ENCODE measurements around the gene CENPL.
"Not testable (repeated sequence)": the region's sequence is repeated elsewhere in the genome, so short reads cannot be mapped to it uniquely, and the experiment has no call there.

CENPL gene

GRCh38 chr1:173856014-173856413 lies 31.3 kb upstream of the CENPL start:
- no peak for DNase-seq (ENCODE audit: low read depth)
- no peaks in the 10 kb centered on the region for H3K9me3 ChIP-seq (ENCODE audit: control insufficient read depth, low read length)
- no peaks in the 10 kb centered on the region for H3K27me3 ChIP-seq (replicated peaks; ENCODE audit: control insufficient read depth, insufficient read depth, low read length)
- peaks cover 52% of the 10 kb centered on the region for H3K36me3 ChIP-seq (ENCODE audit: control insufficient read depth, insufficient read depth, low read length, severe bottlenecking)
- H3K9ac ChIP-seq (ENCODE audit: low read length): no peak overlapping the region
- no peak overlapping the region for H3K4me3 ChIP-seq (ENCODE audit: low read length)
- peaks cover 4% of the 10 kb centered on the region for H3K4me1 ChIP-seq (ENCODE audit: control insufficient read depth, insufficient read depth, low read length)

GRCh38 chr1:173853074-173853473 lies 28.4 kb upstream of the CENPL start:
- peaks cover 4% of the 10 kb centered on the region for H3K4me1 ChIP-seq (ENCODE audit: control insufficient read depth, insufficient read depth, low read length)
- no peak for DNase-seq (ENCODE audit: low read depth)
- no peaks in the 10 kb centered on the region for H3K27me3 ChIP-seq (replicated peaks; ENCODE audit: control insufficient read depth, insufficient read depth, low read length)
- peaks cover 39% of the 10 kb centered on the region for H3K36me3 ChIP-seq (ENCODE audit: control insufficient read depth, insufficient read depth, low read length, severe bottlenecking)
- no peak overlapping the region for H3K4me3 ChIP-seq (ENCODE audit: low read length)
- no peak overlapping the region for H3K9ac ChIP-seq (ENCODE audit: low read length)
- H3K9me3 ChIP-seq (ENCODE audit: control insufficient read depth, low read length): no peaks in the 10 kb centered on the region

GRCh38 chr1:173852105-173852504 lies 27.4 kb upstream of the CENPL start:
- no peaks in the 10 kb centered on the region for H3K9me3 ChIP-seq (ENCODE audit: control insufficient read depth, low read length)
- H3K36me3 ChIP-seq (ENCODE audit: control insufficient read depth, insufficient read depth, low read length, severe bottlenecking): peaks cover 29% of the 10 kb centered on the region
- peaks cover 4% of the 10 kb centered on the region for H3K4me1 ChIP-seq (ENCODE audit: control insufficient read depth, insufficient read depth, low read length)
- no peak overlapping the region for H3K9ac ChIP-seq (ENCODE audit: low read length)
- no peaks in the 10 kb centered on the region for H3K27me3 ChIP-seq (replicated peaks; ENCODE audit: control insufficient read depth, insufficient read depth, low read length)
- DNase-seq (ENCODE audit: low read depth): no peak
- no peak overlapping the region for H3K4me3 ChIP-seq (ENCODE audit: low read length)

GRCh38 chr1:173832748-173833147 lies 8.1 kb upstream of the CENPL start:
- Histone ChIP-seq H3K4me1 (ENCODE audit: control insufficient read depth, insufficient read depth, low read length) (no peaks in the 10 kb centered on the region), H3K9me3 (ENCODE audit: control insufficient read depth, low read length) (no peaks in the 10 kb centered on the region), H3K27me3 (replicated peaks; ENCODE audit: control insufficient read depth, insufficient read depth, low read length) (no peaks in the 10 kb centered on the region), H3K9ac (ENCODE audit: low read length) (no peak overlapping the region), H3K36me3 (ENCODE audit: control insufficient read depth, insufficient read depth, low read length, severe bottlenecking) (peaks cover 54% of the 10 kb centered on the region), H3K4me3 (ENCODE audit: low read length) (no peak overlapping the region)
- no peak for DNase-seq (ENCODE audit: low read depth)

- no peak overlapping the region for H3K9ac ChIP-seq (ENCODE audit: low read length)
- H3K27me3 ChIP-seq (replicated peaks; ENCODE audit: control insufficient read depth, insufficient read depth, low read length): no peaks in the 10 kb centered on the region
- H3K36me3 ChIP-seq (ENCODE audit: control insufficient read depth, insufficient read depth, low read length, severe bottlenecking): peaks cover 20% of the 10 kb centered on the region
- no peaks in the 10 kb centered on the region for H3K9me3 ChIP-seq (ENCODE audit: control insufficient read depth, low read length)
- no peak overlapping the region for H3K4me3 ChIP-seq (ENCODE audit: low read length)
- DNase-seq (ENCODE audit: low read depth): peak; percentile 27
- H3K4me1 ChIP-seq (ENCODE audit: control insufficient read depth, insufficient read depth, low read length): peaks cover 13% of the 10 kb centered on the region
These were observed 2.9 kb upstream of the CENPL start for GRCh38 chr1:173827611-173828010.

- Histone ChIP-seq H3K4me1 (ENCODE audit: control insufficient read depth, insufficient read depth, low read length) (peaks cover 13% of the 10 kb centered on the region), H3K9ac (ENCODE audit: low read length) (peak overlapping the region; percentile 90), H3K36me3 (ENCODE audit: control insufficient read depth, insufficient read depth, low read length, severe bottlenecking) (no peaks in the 10 kb centered on the region), H3K27me3 (replicated peaks; ENCODE audit: control insufficient read depth, insufficient read depth, low read length) (no peaks in the 10 kb centered on the region), H3K4me3 (ENCODE audit: low read length) (peak overlapping the region; percentile 96), H3K9me3 (ENCODE audit: control insufficient read depth, low read length) (no peaks in the 10 kb centered on the region)
- DNase-seq (ENCODE audit: low read depth): peak; percentile 75
These were observed 835 bp downstream of the CENPL start for GRCh38 chr1:173823781-173824314.

GRCh38 chr1:173821680-173822079 lies 3.0 kb downstream of the CENPL start:
- Histone ChIP-seq H3K9me3 (ENCODE audit: control insufficient read depth, low read length) (no peaks in the 10 kb centered on the region), H3K9ac (ENCODE audit: low read length) (no peak overlapping the region), H3K4me3 (ENCODE audit: low read length) (no peak overlapping the region), H3K4me1 (ENCODE audit: control insufficient read depth, insufficient read depth, low read length) (peaks cover 13% of the 10 kb centered on the region), H3K27me3 (replicated peaks; ENCODE audit: control insufficient read depth, insufficient read depth, low read length) (no peaks in the 10 kb centered on the region), H3K36me3 (ENCODE audit: control insufficient read depth, insufficient read depth, low read length, severe bottlenecking) (no peaks in the 10 kb centered on the region)
- no peak for DNase-seq (ENCODE audit: low read depth)

GRCh38 chr1:173818459-173818858 lies 6.2 kb downstream of the CENPL start:
- Histone ChIP-seq H3K4me1 (ENCODE audit: control insufficient read depth, insufficient read depth, low read length) (peaks cover 7% of the 10 kb centered on the region), H3K36me3 (ENCODE audit: control insufficient read depth, insufficient read depth, low read length, severe bottlenecking) (no peaks in the 10 kb centered on the region), H3K9ac (ENCODE audit: low read length) (no peak overlapping the region), H3K4me3 (ENCODE audit: low read length) (no peak overlapping the region), H3K9me3 (ENCODE audit: control insufficient read depth, low read length) (no peaks in the 10 kb centered on the region), H3K27me3 (replicated peaks; ENCODE audit: control insufficient read depth, insufficient read depth, low read length) (no peaks in the 10 kb centered on the region)
- DNase-seq (ENCODE audit: low read depth): no peak

- H3K4me3 ChIP-seq (ENCODE audit: low read length); H3K9ac ChIP-seq (ENCODE audit: low read length); H3K9me3 ChIP-seq (ENCODE audit: control insufficient read depth, low read length); H3K27me3 ChIP-seq (replicated peaks; ENCODE audit: control insufficient read depth, insufficient read depth, low read length); H3K4me1 ChIP-seq (ENCODE audit: control insufficient read depth, insufficient read depth, low read length); H3K36me3 ChIP-seq (ENCODE audit: control insufficient read depth, insufficient read depth, low read length, severe bottlenecking); DNase-seq (ENCODE audit: low read depth): not testable (repeated sequence)
These were observed 11.0 kb downstream of the CENPL start for GRCh38 chr1:173813654-173814053.

GRCh38 chr1:173802961-173803360 lies 21.7 kb downstream of the CENPL start:
- H3K36me3 ChIP-seq (ENCODE audit: control insufficient read depth, insufficient read depth, low read length, severe bottlenecking): peaks cover 22% of the 10 kb centered on the region
- H3K27me3 ChIP-seq (replicated peaks; ENCODE audit: control insufficient read depth, insufficient read depth, low read length): no peaks in the 10 kb centered on the region
- no peaks in the 10 kb centered on the region for H3K9me3 ChIP-seq (ENCODE audit: control insufficient read depth, low read length)
- no peak overlapping the region for H3K9ac ChIP-seq (ENCODE audit: low read length)
- H3K4me1 ChIP-seq (ENCODE audit: control insufficient read depth, insufficient read depth, low read length): peaks cover 28% of the 10 kb centered on the region
- DNase-seq (ENCODE audit: low read depth): peak; percentile 7
- H3K4me3 ChIP-seq (ENCODE audit: low read length): no peak overlapping the region

GRCh38 chr1:173799995-173800394 lies 24.7 kb downstream of the CENPL start:
- H3K9me3 ChIP-seq (ENCODE audit: control insufficient read depth, low read length); H3K4me3 ChIP-seq (ENCODE audit: low read length); H3K27me3 ChIP-seq (replicated peaks; ENCODE audit: control insufficient read depth, insufficient read depth, low read length); H3K9ac ChIP-seq (ENCODE audit: low read length); DNase-seq (ENCODE audit: low read depth): not testable (repeated sequence)
- Histone ChIP-seq H3K36me3 (ENCODE audit: control insufficient read depth, insufficient read depth, low read length, severe bottlenecking) (peaks cover 14% of the 10 kb centered on the region), H3K4me1 (ENCODE audit: control insufficient read depth, insufficient read depth, low read length) (peaks cover 19% of the 10 kb centered on the region)

GRCh38 chr1:173798078-173798477 lies 26.6 kb downstream of the CENPL start:
- Histone ChIP-seq H3K4me3 (ENCODE audit: low read length) (no peak overlapping the region), H3K9ac (ENCODE audit: low read length) (no peak overlapping the region), H3K9me3 (ENCODE audit: control insufficient read depth, low read length) (no peaks in the 10 kb centered on the region), H3K36me3 (ENCODE audit: control insufficient read depth, insufficient read depth, low read length, severe bottlenecking) (peaks cover 14% of the 10 kb centered on the region), H3K27me3 (replicated peaks; ENCODE audit: control insufficient read depth, insufficient read depth, low read length) (no peaks in the 10 kb centered on the region), H3K4me1 (ENCODE audit: control insufficient read depth, insufficient read depth, low read length) (peaks cover 9% of the 10 kb centered on the region)
- DNase-seq (ENCODE audit: low read depth): no peak
